SK-N-SH (cell line): Measurements from ENCODE around the gene XCL1. TPM values are rescaled to one million over a fixed set of nuclear protein-coding genes. Genes with fewer than 3 reads are reported as not detected.
"Not testable (repeated sequence)": the region's sequence is repeated elsewhere in the genome, so short reads cannot be mapped to it uniquely, and the experiment has no call there.

Source experiments
- CTCF ChIA-PET: fragments of 300-600, 350-600 bp; formaldehyde crosslinking; extraction: SDS; loops from one replicate; lab custom pipeline; 2021; lab: Yijun Ruan, JAX
- POLR2A ChIA-PET: fragments of 350-600 bp; sonication (Branson Sonifier 250); formaldehyde crosslinking; extraction: SDS; loops from one replicate; lab custom pipeline; 2020; ENCODE audit warnings: antibody characterized with exemption, inconsistent platforms; lab: Yijun Ruan, JAX
- DNase-seq: peaks from one replicate; pipeline ENCODE4 v3.0.0; 2012
- H2AFZ ChIP-seq: fragments of 200-600 bp; sonication (generic); 2 replicates; pipeline ENCODE4 v1.8.1; 2016; ENCODE audit warnings: antibody characterized with exemption, mild to moderate bottlenecking, low read depth
- H3F3A ChIP-seq: fragments of 200-600 bp; sonication (generic); replicated peaks from 2 replicates; pipeline ENCODE3; 2016; ENCODE audit warnings: antibody characterized with exemption, mild to moderate bottlenecking; ENCODE audit not compliant: insufficient read depth
- H3K27ac ChIP-seq, 2 experiments: fragments of 200-500 bp in 1 of 2; fragments of 200-600 bp in 1 of 2; sonication (Bioruptor generic) in 1 of 2; sonication (generic), shearing (Covaris generic) in 1 of 2; 2 replicates each; pipeline versions ENCODE4 v1.5.1 to v1.6.1; 2014 to 2016; ENCODE audit warnings: low read depth in 2 of 2, inconsistent platforms in 1 of 2, low read length in 1 of 2, mild to moderate bottlenecking in 1 of 2, mixed read lengths in 1 of 2
- H3K27me3 ChIP-seq: fragments of 200-600 bp; sonication (generic), shearing (Covaris generic); 2 replicates; pipeline ENCODE4 v1.6.1; 2016; ENCODE audit warnings: mixed run types; ENCODE audit not compliant: insufficient read depth
- H3K36me3 ChIP-seq, 2 experiments: fragments of 200-500 bp in 1 of 2; fragments of 200-600 bp in 1 of 2; sonication (Bioruptor generic) in 1 of 2; sonication (generic) in 1 of 2; replicated peaks in 1 of 2; 2 replicates each; pipeline versions ENCODE3 to v1.5.1; 2014 to 2016; ENCODE audit warnings: low read length in 1 of 2, mild to moderate bottlenecking in 1 of 2; ENCODE audit not compliant: insufficient read depth in 2 of 2, control insufficient read depth in 1 of 2
- H3K4me1 ChIP-seq, 2 experiments: fragments of 200-500 bp in 1 of 2; fragments of 200-600 bp in 1 of 2; sonication (Bioruptor generic) in 1 of 2; sonication (generic), shearing (Covaris generic) in 1 of 2; 2 replicates each; pipeline versions ENCODE4 v1.5.1 to v1.6.1; 2014 to 2016; ENCODE audit warnings: low read depth in 1 of 2, low read length in 1 of 2, mixed run types in 1 of 2; ENCODE audit not compliant: insufficient read depth in 2 of 2, control insufficient read depth in 1 of 2
- H3K4me2 ChIP-seq: fragments of 200-600 bp; sonication (generic), shearing (Covaris generic); 2 replicates; pipeline ENCODE4 v1.6.1; 2017; ENCODE audit warnings: mixed run types
- H3K4me3 ChIP-seq, 2 experiments: fragments of 200-500 bp in 1 of 2; fragments of 200-600 bp in 1 of 2; sonication (Bioruptor generic) in 1 of 2; sonication (generic), shearing (Covaris generic) in 1 of 2; 2 replicates each; pipeline versions ENCODE4 v1.5.1 to v1.8.1; 2014 to 2016; ENCODE audit warnings: low read depth in 2 of 2, inconsistent platforms in 1 of 2, low read length in 1 of 2, mild to moderate bottlenecking in 1 of 2, mixed read lengths in 1 of 2, moderate library complexity in 1 of 2
- H3K79me2 ChIP-seq: fragments of 200-600 bp; sonication (generic); 2 replicates; pipeline ENCODE4 v1.8.1; 2017; ENCODE audit warnings: mild to moderate bottlenecking; ENCODE audit not compliant: insufficient read depth
- H3K9ac ChIP-seq: fragments of 200-600 bp; sonication (generic); 2 replicates; pipeline ENCODE4 v1.6.1; 2017; ENCODE audit warnings: mixed run types
- H3K9me2 ChIP-seq: fragments of 200-600 bp; sonication (generic); 2 replicates; pipeline ENCODE4 v1.6.1; 2017; ENCODE audit warnings: mixed run types
- H3K9me3 ChIP-seq: fragments of 200-600 bp; sonication (generic); 2 replicates; pipeline ENCODE4 v1.6.1; 2017; ENCODE audit warnings: mixed run types, mild to moderate bottlenecking, moderate library complexity
- H4K20me1 ChIP-seq: fragments of 200-600 bp; sonication (generic); 2 replicates; pipeline ENCODE4 v1.6.1; 2017; ENCODE audit warnings: mild to moderate bottlenecking, mixed run types; ENCODE audit not compliant: insufficient read depth
- CHD2 ChIP-seq: fragments of 150-350 bp; IDR thresholded peaks from 2 replicates; pipeline ENCODE4 v1.6.1; 2018; ENCODE audit warnings: low read length; ENCODE audit not compliant: partially characterized antibody
- EP300 ChIP-seq, 2 experiments: IDR thresholded peaks; 2 replicates each; pipeline versions ENCODE4 v1.4.0 to v1.6.1; 2012; ENCODE audit warnings: borderline replicate concordance in 1 of 2, low read depth in 1 of 2, low read length in 1 of 2
- NFIC ChIP-seq: IDR thresholded peaks from 2 replicates; pipeline ENCODE4 v1.4.0; 2012; ENCODE audit warnings: borderline replicate concordance
- PBX3 ChIP-seq: IDR thresholded peaks from 2 replicates; pipeline ENCODE4; 2012
- RFX5 ChIP-seq: IDR thresholded peaks from 2 replicates; pipeline ENCODE4 v1.6.1; 2012; ENCODE audit warnings: mild to moderate bottlenecking, improper control_type of control experiment, low read length
- RXRA ChIP-seq: IDR thresholded peaks from 2 replicates; pipeline ENCODE4 v1.4.0; 2012; ENCODE audit warnings: low read depth, mild to moderate bottlenecking, borderline replicate concordance
- SMC3 ChIP-seq: IDR thresholded peaks from 2 replicates; pipeline ENCODE4 v1.6.1; 2012; ENCODE audit warnings: low read depth, low read length, improper control_type of control experiment
- TAF1 ChIP-seq: IDR thresholded peaks from 2 replicates; pipeline ENCODE4 v1.6.1; 2012; ENCODE audit warnings: low read depth, mild to moderate bottlenecking, low read length, moderate library complexity, borderline replicate concordance
- TEAD4 ChIP-seq: IDR thresholded peaks from 2 replicates; pipeline ENCODE4 v1.4.0; 2012; ENCODE audit warnings: mild to moderate bottlenecking, borderline replicate concordance; ENCODE audit not compliant: insufficient read depth
- YY1 ChIP-seq: IDR thresholded peaks from 2 replicates; pipeline ENCODE4 v1.4.0; 2012; ENCODE audit warnings: low read depth, mild to moderate bottlenecking
- WGBS: methylation state at CpG from one replicate; pipeline ENCODE4 v1.1.6; 2017; ENCODE audit warnings: low lambda C conversion rate; 5-methylcytosine and 5-hydroxymethylcytosine counted together
- polyA plus RNA-seq, 3 experiments: library from polyadenylated mRNA; depleted of rRNA; stranded (reverse); fragments of >200 nt; gene quantifications; 2 replicates each; pipeline ENCODE4 v1.2.3, GENCODE V29; 2012

The XCL1 gene
- not detected in 2 replicates for polyA plus RNA-seq (2012; rRNA removed)
- 0.01 TPM in 1 of 2 replicates, not detected in the other for polyA plus RNA-seq (2012; cell fraction: cytosol; rRNA removed)
- 0.09 and 0.11 TPM in 2 replicates for polyA plus RNA-seq (2012; cell fraction: nucleus; rRNA removed)

- H3K27me3 ChIP-seq, H3K9me3 ChIP-seq, DNase-seq, H3K4me3 ChIP-seq, H3K36me3 ChIP-seq, CTCF ChIA-PET, H3K4me1 ChIP-seq, H3K9ac ChIP-seq, H2AFZ ChIP-seq, H3K27ac ChIP-seq, H4K20me1 ChIP-seq, H3K79me2 ChIP-seq, H3K4me2 ChIP-seq, H3K9me2 ChIP-seq, H3F3A ChIP-seq, POLR2A ChIA-PET: not testable (repeated sequence)
- WGBS = 89% methylated on average over 4 of the region's 6 CpGs
These were observed at the start of gene XCL1 for GRCh38 chr1:168576245-168576688. Gene XCL1, plus strand, starts transcription at chr1:168576605. Its CDS starts 33 bp downstream, at chr1:168576638.

GRCh38 chr1:168529518-168529917, 46.9 kb upstream of the XCL1 start:
- Histone ChIP-seq H3K36me3 (no peaks in the 10 kb centered on the region), H4K20me1 (no peaks in the 10 kb centered on the region), H3K27me3 (no peaks in the 10 kb centered on the region), H3K4me3 (no peak overlapping the region), H3K79me2 (no peaks in the 10 kb centered on the region), H3K4me1 (no peaks in the 10 kb centered on the region), H3K4me2 (no peak overlapping the region), H3K9me2 (peaks cover 3% of the 10 kb centered on the region; the same call in 1 of the 2 replicates), H3F3A (no peaks in the 10 kb centered on the region), H3K27ac (no peak overlapping the region), H2AFZ (no peak overlapping the region; the same call in 1 of the 2 replicates), H3K9ac (no peak overlapping the region), H3K9me3 (no peaks in the 10 kb centered on the region)
- ChIA-PET CTCF (no interaction called here), POLR2A (interaction anchor here (0.7 kb wide), 1 partner anchor 1198 kb away, joined by 3 read pairs; no protein-coding TSS in a partner anchor)
- DNase-seq = no peak
- TF ChIP-seq CHD2 (no peak), TEAD4 (no peak), TAF1 (no peak), RFX5 (no peak), SMC3 (no peak), YY1 (no peak), EP300 (IDR thresholded peaks at IDR 0.05; ENCODE audit: borderline replicate concordance in 1 of 2, low read depth in 1 of 2, low read length in 1 of 2) (no peak), RXRA (no peak), PBX3 (no peak), NFIC (no peak)
- 94% methylated on average over 1 of the region's 1 CpG for WGBS
